ENCODE results near the gene ATXN2. TPM values are rescaled to one million over a fixed set of nuclear protein-coding genes. Genes with fewer than 3 reads are reported as not detected.
A peak's percentile ranks its signal among the peaks of the same experiment; 100 is the strongest.
"Not testable (repeated sequence)": the region's sequence is repeated elsewhere in the genome, so short reads cannot be mapped to it uniquely, and the experiment has no call there.

Gene ATXN2
- total RNA-seq, 1 donor from 2014 or later, result 14.2 TPM

GRCh38 chr12:111467092-111467856 lies 131.8 kb downstream of the ATXN2 start:
- TF ChIP-seq CTCF (conservative IDR thresholded peaks at IDR 0.05; ENCODE audit: low read depth, low read length), result no peak
- H3K4me3 ChIP-seq (ENCODE audit: low read depth, low read length), result no peak overlapping the region
- DNase-seq (ENCODE audit: low read depth), result no peak

- no peak overlapping the region for H3K4me3 ChIP-seq (ENCODE audit: low read depth, low read length)
- no peak for TF ChIP-seq CTCF (conservative IDR thresholded peaks at IDR 0.05; ENCODE audit: low read depth, low read length)
- peak; percentile 87 for DNase-seq (ENCODE audit: low read depth)
These were observed 136.8 kb downstream of the ATXN2 start for GRCh38 chr12:111462210-111462769.

- not testable (repeated sequence) for DNase-seq (ENCODE audit: low read depth); H3K4me3 ChIP-seq (ENCODE audit: low read depth, low read length)
These were observed 139.0 kb downstream of the ATXN2 start for GRCh38 chr12:111460111-111460510.

- no peak overlapping the region for H3K4me3 ChIP-seq (ENCODE audit: low read depth, low read length)
- no peak for TF ChIP-seq CTCF (conservative IDR thresholded peaks at IDR 0.05; ENCODE audit: low read depth, low read length)
- DNase-seq (ENCODE audit: low read depth), result no peak
These were observed 140.5 kb downstream of the ATXN2 start for GRCh38 chr12:111458546-111459172.

- no peak for DNase-seq (ENCODE audit: low read depth)
- no peak for TF ChIP-seq CTCF (conservative IDR thresholded peaks at IDR 0.05; ENCODE audit: low read depth, low read length)
- no peak overlapping the region for H3K4me3 ChIP-seq (ENCODE audit: low read depth, low read length)
These were observed 141.5 kb downstream of the ATXN2 start for GRCh38 chr12:111457577-111457976.

GRCh38 chr12:111457071-111457470 lies 142.0 kb downstream of the ATXN2 start:
- TF ChIP-seq CTCF (conservative IDR thresholded peaks at IDR 0.05; ENCODE audit: low read depth, low read length), result no peak
- H3K4me3 ChIP-seq (ENCODE audit: low read depth, low read length), result no peak overlapping the region
- DNase-seq (ENCODE audit: low read depth), result no peak

GRCh38 chr12:111455448-111456320 lies 143.4 kb downstream of the ATXN2 start:
- no peak overlapping the region for H3K4me3 ChIP-seq (ENCODE audit: low read depth, low read length)
- DNase-seq (ENCODE audit: low read depth), result no peak
- no peak for TF ChIP-seq CTCF (conservative IDR thresholded peaks at IDR 0.05; ENCODE audit: low read depth, low read length)

All from epithelial cell of proximal tubule (primary cell).